Measurements from ENCODE around the gene B3GALT6. TPM values are rescaled to one million over a fixed set of nuclear protein-coding genes. Genes with fewer than 3 reads are reported as not detected.
A peak's percentile ranks its signal among the peaks of the same experiment; 100 is the strongest.

The B3GALT6 gene
- polyA plus RNA-seq, 3 donors = 1.9 to 8.8 (median 7.2) TPM

DNA sequence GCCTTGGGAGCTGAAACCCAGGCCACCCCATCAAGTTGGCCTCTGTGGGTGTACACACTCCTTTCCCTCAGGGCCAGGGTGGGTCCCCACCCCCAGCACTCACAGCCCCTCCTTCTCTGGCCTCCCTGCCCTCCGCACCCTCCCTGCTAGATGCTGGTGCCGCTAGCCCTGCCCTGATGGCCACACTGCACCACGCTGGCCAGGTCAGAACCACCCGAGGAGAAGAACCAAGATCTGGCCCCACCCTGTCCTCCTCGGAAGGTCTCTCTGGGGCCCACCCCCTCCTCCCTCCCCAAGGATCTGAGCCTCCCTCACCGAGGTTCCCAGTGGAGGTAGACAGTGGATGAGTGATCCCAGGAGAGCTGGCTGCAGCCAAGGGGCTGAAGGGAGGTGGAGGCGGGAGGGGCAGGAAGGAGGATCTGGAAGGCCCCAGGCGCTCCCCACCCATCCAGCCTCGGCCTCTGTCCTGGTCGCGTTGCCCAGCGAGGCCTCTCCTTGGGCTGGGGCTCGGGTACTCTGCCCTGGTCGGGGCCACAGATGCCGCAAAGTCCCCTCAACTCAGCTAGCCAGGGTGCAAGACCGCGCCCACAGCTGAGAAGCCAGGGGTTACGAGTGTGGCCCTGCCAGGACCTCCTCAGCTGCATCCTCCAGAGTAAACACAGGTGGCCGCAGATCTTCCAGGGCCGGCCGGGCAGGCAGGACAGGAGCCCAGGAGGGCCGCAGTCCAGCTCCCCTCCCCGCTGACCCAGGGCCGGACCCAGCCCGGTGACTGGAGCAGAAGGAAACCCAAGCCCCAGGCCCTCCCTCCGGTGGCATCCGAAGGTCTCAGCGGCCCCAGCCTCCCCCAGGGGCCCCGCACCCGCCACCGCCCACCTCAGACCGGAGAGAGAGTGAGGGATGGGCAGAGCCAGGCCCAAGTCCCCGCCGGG lies 5.2 kb downstream of the B3GALT6 start:
- no peak overlapping the region for H3K4me3 ChIP-seq (replicated peaks in 1 of 3; ENCODE audit: low read depth in 2 of 3, low read length in 3 of 3)
- WGBS (ENCODE audit: insufficient coverage) = 56% methylated on average over 26 of the region's 34 CpGs
- Mint-ChIP-seq H3K4me3 (no peak overlapping the region), H3K4me1 (peaks cover 14% of the 10 kb centered on the region), H3K27me3 (ENCODE audit: low read depth in 3 of 3) (peaks cover 0 to 38% (median 1%) of the 10 kb centered on the region in 3 donors), H3K27ac (peak overlapping the region in 1 of 7 donors; percentile 45), H3K9me3 (peaks cover 0 to 5% (median 0%) of the 10 kb centered on the region in 7 donors), H3K36me3 (peaks cover 13 to 15% of the 10 kb centered on the region in 2 donors)
- TF ChIP-seq, protein P1, sequence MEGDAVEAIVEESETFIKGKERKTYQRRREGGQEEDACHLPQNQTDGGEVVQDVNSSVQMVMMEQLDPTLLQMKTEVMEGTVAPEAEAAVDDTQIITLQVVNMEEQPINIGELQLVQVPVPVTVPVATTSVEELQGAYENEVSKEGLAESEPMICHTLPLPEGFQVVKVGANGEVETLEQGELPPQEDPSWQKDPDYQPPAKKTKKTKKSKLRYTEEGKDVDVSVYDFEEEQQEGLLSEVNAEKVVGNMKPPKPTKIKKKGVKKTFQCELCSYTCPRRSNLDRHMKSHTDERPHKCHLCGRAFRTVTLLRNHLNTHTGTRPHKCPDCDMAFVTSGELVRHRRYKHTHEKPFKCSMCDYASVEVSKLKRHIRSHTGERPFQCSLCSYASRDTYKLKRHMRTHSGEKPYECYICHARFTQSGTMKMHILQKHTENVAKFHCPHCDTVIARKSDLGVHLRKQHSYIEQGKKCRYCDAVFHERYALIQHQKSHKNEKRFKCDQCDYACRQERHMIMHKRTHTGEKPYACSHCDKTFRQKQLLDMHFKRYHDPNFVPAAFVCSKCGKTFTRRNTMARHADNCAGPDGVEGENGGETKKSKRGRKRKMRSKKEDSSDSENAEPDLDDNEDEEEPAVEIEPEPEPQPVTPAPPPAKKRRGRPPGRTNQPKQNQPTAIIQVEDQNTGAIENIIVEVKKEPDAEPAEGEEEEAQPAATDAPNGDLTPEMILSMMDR (IDR thresholded peaks at IDR 0.05) = no peak
- H3K27me3 ChIP-seq (ENCODE audit: control insufficient read depth in 2 of 2, insufficient read depth in 2 of 2, low read length in 2 of 2) = peaks cover 0 to 6% of the 10 kb centered on the region in 2 donors
- no peaks in the 10 kb centered on the region for H3K9me3 ChIP-seq (replicated peaks in 1 of 2; ENCODE audit: control insufficient read depth in 1 of 2, insufficient read depth in 1 of 2, low read length in 2 of 2)
- no peak overlapping the region for H2AFZ ChIP-seq (ENCODE audit: insufficient read depth, low read depth, low read length, poor library complexity, severe bottlenecking)
- peaks cover 3 to 12% of the 10 kb centered on the region in 2 donors for H3K4me1 ChIP-seq (ENCODE audit: control insufficient read depth in 1 of 2, insufficient read depth in 2 of 2, low read length in 2 of 2)
- H4K20me1 ChIP-seq (ENCODE audit: insufficient read depth, low read length) = peaks cover 6% of the 10 kb centered on the region
- DNase-seq = no peak
- peaks cover 18% of the 10 kb centered on the region for H3K79me2 ChIP-seq (ENCODE audit: insufficient read depth, low read length)
- no peak overlapping the region for H3K9ac ChIP-seq (ENCODE audit: insufficient read depth, low read length, poor library complexity, severe bottlenecking)
- no peak overlapping the region for H3K4me2 ChIP-seq (replicated peaks; ENCODE audit: extremely low read depth, low read length, poor library complexity, severe bottlenecking)
- H3K36me3 ChIP-seq (replicated peaks in 1 of 2; ENCODE audit: control insufficient read depth in 1 of 2, insufficient read depth in 2 of 2, low read length in 2 of 2) = peaks cover 0 to 3% of the 10 kb centered on the region in 2 donors
- H3K27ac ChIP-seq (ENCODE audit: low read depth in 1 of 2, low read length in 2 of 2) = no peak overlapping the region
- intact Hi-C loops (cut with micrococcal nuclease) = loop anchor here in 1 of 2 donors (10.0 kb wide), 1 partner anchor 202 kb away; no protein-coding TSS in a partner anchor

DNA sequence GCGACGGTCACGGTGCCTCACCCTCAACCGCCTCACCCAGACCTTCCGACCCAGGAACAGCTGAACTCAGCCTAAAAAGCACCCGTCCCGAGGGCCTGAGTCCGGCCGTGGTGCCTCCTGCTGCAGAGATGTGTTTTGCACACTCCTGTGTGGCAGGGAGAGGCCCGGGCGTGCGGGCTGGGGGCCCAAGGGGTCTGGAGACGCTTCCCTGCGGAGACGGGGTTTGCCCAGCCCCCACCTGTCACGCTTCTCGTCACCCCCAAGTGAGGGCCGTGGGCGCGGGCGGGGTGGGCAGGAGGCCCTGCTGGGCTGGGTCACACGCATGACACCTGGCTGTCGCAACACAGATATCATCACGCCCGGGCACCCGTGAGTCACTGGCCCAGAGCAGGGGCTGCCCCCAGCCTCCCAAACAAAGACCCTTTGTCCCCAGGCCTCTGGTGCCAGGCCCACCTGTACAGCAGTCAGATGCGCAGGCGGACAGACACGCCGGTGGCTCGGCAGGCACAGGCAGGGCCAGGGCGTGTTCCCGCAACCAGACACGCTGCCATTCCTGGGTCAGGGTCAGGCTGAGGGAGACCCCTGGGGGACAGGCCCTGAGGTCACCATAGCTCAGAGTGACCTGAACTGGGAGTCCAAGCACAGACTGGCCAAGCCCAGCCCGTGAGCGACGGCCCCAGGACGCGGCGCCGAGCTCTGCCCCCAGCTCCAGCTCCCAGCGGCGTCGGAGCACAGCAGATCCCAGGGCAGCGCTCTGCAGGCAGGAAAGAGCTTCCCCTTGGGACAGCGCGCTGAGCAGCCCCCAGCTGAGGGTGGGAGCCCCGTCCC lies 6.1 kb downstream of the B3GALT6 start:
- 67% methylated on average over 48 of the region's 48 CpGs for WGBS (ENCODE audit: insufficient coverage)
- intact Hi-C loops (cut with micrococcal nuclease) = loop anchor here in 1 of 2 donors (10.0 kb wide), 1 partner anchor 203 kb away; no protein-coding TSS in a partner anchor
- H3K9ac ChIP-seq (ENCODE audit: insufficient read depth, low read length, poor library complexity, severe bottlenecking) = no peak overlapping the region
- DNase-seq = no peak
- H3K4me1 Mint-ChIP-seq = peaks cover 12% of the 10 kb centered on the region
- peaks cover 0 to 6% of the 10 kb centered on the region in 2 donors for H3K27me3 ChIP-seq (ENCODE audit: control insufficient read depth in 2 of 2, insufficient read depth in 2 of 2, low read length in 2 of 2)
- TF ChIP-seq, protein P1 (IDR thresholded peaks at IDR 0.05) = no peak
- H3K4me3 ChIP-seq (replicated peaks in 1 of 3; ENCODE audit: low read depth in 2 of 3, low read length in 3 of 3) = no peak overlapping the region
- H3K4me3 Mint-ChIP-seq = no peak overlapping the region
- peaks cover 0 to 38% (median 1%) of the 10 kb centered on the region in 3 donors for H3K27me3 Mint-ChIP-seq (ENCODE audit: low read depth in 3 of 3)
- H3K36me3 ChIP-seq (replicated peaks in 1 of 2; ENCODE audit: control insufficient read depth in 1 of 2, insufficient read depth in 2 of 2, low read length in 2 of 2) = peaks cover 0 to 3% of the 10 kb centered on the region in 2 donors
- H3K79me2 ChIP-seq (ENCODE audit: insufficient read depth, low read length) = peaks cover 13% of the 10 kb centered on the region
- H3K4me1 ChIP-seq (ENCODE audit: control insufficient read depth in 1 of 2, insufficient read depth in 2 of 2, low read length in 2 of 2) = peaks cover 0 to 4% of the 10 kb centered on the region in 2 donors
- no peak overlapping the region for H3K4me2 ChIP-seq (replicated peaks; ENCODE audit: extremely low read depth, low read length, poor library complexity, severe bottlenecking)
- peaks cover 6% of the 10 kb centered on the region for H4K20me1 ChIP-seq (ENCODE audit: insufficient read depth, low read length)
- no peak overlapping the region for H2AFZ ChIP-seq (ENCODE audit: insufficient read depth, low read depth, low read length, poor library complexity, severe bottlenecking)
- H3K36me3 Mint-ChIP-seq = peaks cover 13 to 15% of the 10 kb centered on the region in 2 donors
- H3K9me3 Mint-ChIP-seq = peaks cover 0 to 2% (median 0%) of the 10 kb centered on the region in 7 donors
- no peak overlapping the region for H3K27ac ChIP-seq (ENCODE audit: low read depth in 1 of 2, low read length in 2 of 2)
- no peak overlapping the region for H3K27ac Mint-ChIP-seq
- no peaks in the 10 kb centered on the region for H3K9me3 ChIP-seq (replicated peaks in 1 of 2; ENCODE audit: control insufficient read depth in 1 of 2, insufficient read depth in 1 of 2, low read length in 2 of 2)

Measured in CD14-positive monocyte (primary cell).